T-helper 2 cell (primary cell): Measurements from ENCODE around the gene LAMC3.

Source experiments
- DNase-seq, 5 experiments: peaks; one replicate each; pipeline versions ENCODE4 v3.0.0 to v3.0.0-alpha.2; 2012 to 2022

LAMC3 gene

GRCh38 chr9:130979591-130980385, 29.2 kb upstream of the LAMC3 start:
- DNase-seq = no peak

DNA sequence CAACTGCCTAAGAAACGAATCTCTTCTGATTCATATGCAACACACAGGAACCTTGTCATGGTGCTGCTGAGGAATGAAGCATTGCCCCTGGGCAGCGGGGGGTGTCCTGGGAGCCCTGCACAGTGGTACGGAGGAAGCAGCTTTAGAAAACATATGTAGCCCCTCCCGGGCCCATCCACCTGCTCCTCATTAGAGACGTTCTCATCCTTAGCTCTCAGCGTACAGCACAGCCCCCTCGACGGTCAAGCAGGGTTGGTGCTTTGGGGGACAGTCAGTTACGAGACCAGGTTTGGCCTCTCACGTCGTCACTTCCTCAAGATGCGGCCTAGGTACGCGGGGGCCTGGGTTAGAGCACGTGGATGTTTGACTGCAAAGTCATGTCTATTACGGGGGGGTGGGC, 28.4 kb upstream of the LAMC3 start:
- no peak for DNase-seq

- no peak for DNase-seq
Measured at GRCh38 chr9:130981002-130981755, 27.8 kb upstream of the LAMC3 start.

GRCh38 chr9:130981756-130982137, 27.2 kb upstream of the LAMC3 start:
- DNase-seq = no peak

DNA sequence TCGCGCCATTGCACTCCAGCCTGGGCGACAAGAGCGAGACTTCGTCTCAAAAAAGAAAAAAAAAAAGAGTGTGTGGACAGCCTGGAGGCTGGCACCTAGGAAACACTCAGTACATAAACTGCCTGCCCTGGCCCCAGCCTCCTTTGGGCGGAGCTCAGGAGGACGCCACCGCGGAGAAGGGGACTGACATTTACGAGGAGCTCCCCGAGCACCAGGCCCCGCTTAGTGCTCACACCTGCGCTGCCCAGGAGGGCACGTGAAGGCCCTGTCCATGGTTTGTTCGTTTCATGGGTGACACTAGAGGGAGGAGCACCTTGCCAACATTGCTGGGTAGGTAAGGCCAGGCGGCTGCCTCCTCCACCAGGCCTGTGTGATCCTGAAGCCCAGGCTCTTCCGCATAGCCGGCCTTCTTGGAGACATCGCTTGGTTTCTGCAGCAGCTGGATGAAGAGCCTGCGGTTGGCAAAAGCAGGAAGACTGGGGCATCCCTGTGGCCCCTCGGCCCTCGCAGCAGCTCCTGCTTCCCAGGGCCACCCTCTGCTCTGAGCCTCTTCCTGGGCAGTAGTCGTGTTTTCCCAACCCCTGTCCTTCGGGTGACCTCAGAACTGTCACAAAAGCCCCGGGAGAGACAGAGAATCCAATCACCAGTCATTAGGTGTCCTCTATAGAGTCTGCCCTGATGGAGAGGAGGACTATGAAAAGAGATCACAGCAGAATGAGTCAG, 26.2 kb upstream of the LAMC3 start:
- DNase-seq = no peak

GRCh38 chr9:130983359-130983670, 25.7 kb upstream of the LAMC3 start:
- DNase-seq = no peak

DNA sequence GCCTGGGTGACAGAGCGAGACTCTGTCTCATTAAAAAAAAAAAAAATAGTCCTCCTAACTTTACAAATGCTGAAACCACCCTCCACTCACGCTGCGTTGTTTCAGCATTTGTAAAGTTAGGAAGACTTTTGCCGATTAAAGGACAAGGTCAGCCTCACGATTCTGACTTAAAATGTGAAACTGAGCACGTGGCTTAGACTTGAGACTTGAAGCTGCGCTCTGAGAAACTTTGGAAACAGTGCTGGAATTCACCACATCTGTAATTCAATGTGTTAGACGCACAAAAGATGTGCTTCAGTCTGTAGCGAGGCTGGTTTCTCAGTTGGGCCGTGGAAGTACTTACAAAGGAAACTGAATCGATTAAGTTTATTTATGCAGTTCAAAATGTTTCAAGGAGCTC, 25.0 kb upstream of the LAMC3 start:
- DNase-seq = no peak

GRCh38 chr9:130984521-130984920, 24.5 kb upstream of the LAMC3 start:
- DNase-seq = no peak

- no peak for DNase-seq
Measured at GRCh38 chr9:130985029-130985428, 23.9 kb upstream of the LAMC3 start.

GRCh38 chr9:130985606-130986162, 23.3 kb upstream of the LAMC3 start:
- DNase-seq = no peak

GRCh38 chr9:130986356-130986965, 22.5 kb upstream of the LAMC3 start:
- DNase-seq = no peak

DNA sequence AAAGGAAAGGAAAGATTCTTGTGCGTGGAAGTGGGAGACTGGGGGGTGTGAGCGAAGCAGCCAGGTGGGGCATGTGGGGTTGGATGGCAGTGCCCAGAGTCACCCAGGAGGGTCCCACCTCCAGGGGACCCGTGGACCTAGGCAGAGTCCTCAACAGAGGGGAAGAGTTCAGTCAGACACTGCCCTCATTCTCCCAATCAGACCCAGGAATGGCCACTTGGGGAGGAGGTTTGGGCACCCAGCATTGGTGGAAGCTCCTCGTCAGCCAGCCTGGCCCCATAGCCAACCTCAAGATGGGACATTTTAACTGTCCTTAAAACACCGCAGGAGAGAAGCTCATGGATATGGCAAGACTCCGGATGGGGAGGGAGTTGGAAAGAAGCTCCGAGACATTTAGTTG, 21.9 kb upstream of the LAMC3 start:
- no peak for DNase-seq

- DNase-seq = no peak
Measured at GRCh38 chr9:130987738-130988399, 21.1 kb upstream of the LAMC3 start.

DNA sequence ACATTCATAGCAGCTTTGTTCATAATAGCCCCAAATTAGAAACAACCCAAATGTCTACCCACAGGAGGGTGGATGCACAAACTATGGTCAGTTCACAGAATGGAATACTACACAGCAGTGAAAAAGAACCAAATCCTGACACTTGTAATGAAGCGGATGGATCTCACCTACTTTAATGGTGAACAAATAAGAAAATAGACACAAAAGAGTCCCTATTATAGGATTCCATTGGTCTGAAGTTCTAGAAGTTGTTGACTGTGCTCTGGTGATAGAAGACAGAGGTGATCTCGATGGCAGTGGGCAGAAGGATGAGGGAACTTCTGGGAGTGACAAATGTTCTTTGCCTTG, 20.6 kb upstream of the LAMC3 start:
- DNase-seq = no peak

DNA sequence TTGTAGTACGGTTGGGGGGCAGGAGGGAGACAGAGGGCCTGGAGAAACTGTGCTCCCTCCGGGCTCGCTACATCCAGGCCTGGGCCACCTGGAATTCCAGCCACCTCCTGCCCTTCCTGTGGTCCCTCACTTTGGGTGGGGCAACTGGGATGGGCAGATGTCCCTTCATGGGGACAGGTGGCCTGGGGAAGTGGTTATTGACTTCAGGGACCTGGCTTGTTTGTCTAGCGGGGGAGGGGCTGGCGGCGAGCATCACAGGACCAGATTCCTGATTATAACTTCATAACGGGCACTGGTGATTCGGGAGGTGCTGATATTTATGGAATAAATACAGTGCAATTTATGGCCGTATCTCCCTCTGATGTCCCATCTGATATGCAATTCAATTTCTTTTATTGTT, 20.1 kb upstream of the LAMC3 start:
- no peak for DNase-seq

GRCh38 chr9:130989391-130989790, 19.6 kb upstream of the LAMC3 start:
- DNase-seq = no peak

DNA sequence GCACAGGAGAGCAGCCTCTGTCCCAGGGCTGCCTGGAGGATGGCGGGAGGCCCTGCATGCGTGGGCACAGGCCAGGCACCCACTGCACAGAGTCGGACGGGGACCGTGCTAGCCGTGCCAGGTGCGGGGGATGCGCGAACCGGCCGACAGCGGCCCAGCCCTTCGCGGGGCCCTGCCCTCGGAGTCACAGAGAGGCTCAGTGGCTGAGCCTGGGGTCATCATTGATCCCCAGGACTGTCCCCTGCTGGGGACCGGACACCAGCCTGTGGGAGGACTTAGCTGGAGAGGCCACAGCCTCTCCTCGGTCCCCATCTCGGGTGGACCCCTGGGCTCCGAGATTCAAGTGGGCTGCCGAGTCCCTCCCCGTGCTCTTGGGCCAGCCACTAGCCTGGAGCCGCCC, 19.1 kb upstream of the LAMC3 start:
- no peak for DNase-seq

- DNase-seq = no peak
Measured at GRCh38 chr9:130990306-130990977, 18.5 kb upstream of the LAMC3 start.

GRCh38 chr9:130990978-130991777, 17.8 kb upstream of the LAMC3 start:
- no peak for DNase-seq

- no peak for DNase-seq
Measured at GRCh38 chr9:130991778-130992681, 16.9 kb upstream of the LAMC3 start.
